Epidermal melanocyte (primary cell): ENCODE data around the gene SLC29A1.
A peak's percentile ranks its signal among the peaks of the same experiment; 100 is the strongest.
"Not testable (repeated sequence)": the region's sequence is repeated elsewhere in the genome, so short reads cannot be mapped to it uniquely, and the experiment has no call there.

Source experiments
- DNase-seq: peaks from one replicate; pipeline ENCODE4 v3.0.0; 2011; ENCODE audit warnings: low spot score; ENCODE audit not compliant: insufficient read length

Gene SLC29A1

GRCh38 chr6:44223319-44224028, at the start of gene SLC29A1:
TSS of gene SLC29A1 (plus strand) at chr6:44223595. CDS start at chr6:44227314, 3,719 bp downstream.
- DNase-seq = peak; percentile 87

GRCh38 chr6:44176130-44176761, 47.1 kb upstream of the SLC29A1 start:
- no peak for DNase-seq

DNA sequence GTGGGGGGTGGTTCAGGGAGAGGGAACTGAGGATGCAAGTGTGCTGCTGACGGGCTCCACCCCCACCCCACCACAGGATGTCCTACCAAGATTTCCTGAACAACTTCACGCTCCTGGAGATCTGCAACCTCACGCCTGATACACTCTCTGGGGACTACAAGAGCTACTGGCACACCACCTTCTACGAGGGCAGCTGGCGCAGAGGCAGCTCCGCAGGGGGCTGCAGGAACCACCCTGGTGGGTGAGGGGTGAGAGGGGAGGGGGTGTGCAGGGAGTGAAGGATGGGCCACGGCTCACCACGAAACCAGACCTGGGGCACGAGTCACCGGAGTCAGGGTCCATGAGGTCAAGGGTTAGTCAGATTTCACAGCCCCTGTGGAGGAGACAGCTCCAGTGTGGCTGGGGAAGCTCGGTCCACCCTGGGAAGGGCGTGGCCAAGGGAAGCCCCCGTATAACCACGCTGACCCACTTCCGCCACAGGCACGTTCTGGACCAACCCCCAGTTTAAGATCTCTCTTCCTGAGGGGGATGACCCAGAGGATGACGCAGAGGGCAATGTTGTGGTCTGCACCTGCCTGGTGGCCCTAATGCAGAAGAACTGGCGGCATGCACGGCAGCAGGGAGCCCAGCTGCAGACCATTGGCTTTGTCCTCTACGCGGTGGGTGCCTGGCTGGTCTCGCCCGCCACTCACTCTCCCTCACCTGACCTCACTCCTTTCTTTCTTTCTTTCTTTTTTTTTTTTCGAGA, 46.5 kb upstream of the SLC29A1 start:
- DNase-seq = peak; percentile 3

- peak; percentile 3 for DNase-seq
Observed at GRCh38 chr6:44177691-44178423, 45.5 kb upstream of the SLC29A1 start.

- peak; percentile 18 for DNase-seq
Observed at GRCh38 chr6:44178424-44179071, 44.8 kb upstream of the SLC29A1 start.

- no peak for DNase-seq
Observed at GRCh38 chr6:44179072-44179536, 44.3 kb upstream of the SLC29A1 start.

DNA sequence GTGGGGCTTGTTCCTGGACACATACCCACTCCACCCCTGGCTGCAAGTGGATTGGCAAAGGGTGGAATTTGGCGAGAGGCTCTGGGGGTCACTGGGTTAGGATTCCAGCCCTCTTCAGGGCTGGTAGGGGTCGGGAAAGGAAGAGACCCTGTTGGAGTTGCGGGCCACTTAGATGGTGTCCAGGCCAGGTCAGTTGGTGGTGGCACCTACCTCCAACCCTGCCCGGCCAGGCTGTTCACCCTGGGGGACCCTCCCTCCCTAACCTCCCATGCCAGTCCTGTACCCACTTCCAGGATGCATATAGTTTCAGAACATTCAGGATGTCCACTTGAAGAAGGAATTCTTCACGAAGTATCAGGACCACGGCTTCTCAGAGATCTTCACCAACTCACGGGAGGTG, 43.7 kb upstream of the SLC29A1 start:
- no peak for DNase-seq

DNA sequence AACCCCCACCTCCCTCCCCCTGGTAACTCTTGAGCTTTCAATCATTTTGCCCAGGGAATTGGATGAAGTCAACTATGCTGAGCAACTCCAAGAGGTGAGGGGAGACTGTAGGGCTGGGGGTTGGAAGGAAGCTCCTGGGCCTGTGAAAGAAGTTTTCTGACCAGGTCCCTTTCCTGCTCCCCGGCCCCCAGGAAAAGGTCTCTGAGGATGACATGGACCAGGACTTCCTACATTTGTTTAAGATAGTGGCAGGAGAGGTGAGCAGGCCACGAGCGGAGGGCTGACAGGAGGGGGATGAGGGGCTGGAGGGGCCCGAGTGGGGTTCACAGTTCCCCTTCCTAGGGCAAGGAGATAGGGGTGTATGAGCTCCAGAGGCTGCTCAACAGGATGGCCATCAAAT, 43.0 kb upstream of the SLC29A1 start:
- DNase-seq = no peak

DNA sequence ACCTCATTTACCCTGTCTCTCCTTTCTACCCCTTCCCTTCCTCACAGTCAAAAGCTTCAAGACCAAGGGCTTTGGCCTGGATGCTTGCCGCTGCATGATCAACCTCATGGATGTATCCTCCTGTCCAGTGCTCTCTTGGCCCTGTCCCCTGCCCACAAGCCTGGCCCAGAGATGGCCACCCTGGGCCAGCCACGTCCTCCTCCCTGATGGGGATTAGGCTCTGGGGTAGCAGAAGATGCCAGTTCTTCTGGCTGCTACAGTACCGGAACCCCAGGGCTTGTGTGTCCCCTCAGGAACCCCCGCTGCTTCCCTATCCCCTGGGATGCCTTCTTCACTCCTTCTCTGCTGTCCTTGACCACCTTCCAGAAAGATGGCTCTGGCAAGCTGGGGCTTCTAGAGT, 42.5 kb upstream of the SLC29A1 start:
- no peak for DNase-seq

GRCh38 chr6:44181784-44182183, 41.6 kb upstream of the SLC29A1 start:
- not testable (repeated sequence) for DNase-seq

- DNase-seq = no peak
Observed at GRCh38 chr6:44182911-44183390, 40.4 kb upstream of the SLC29A1 start.

GRCh38 chr6:44183783-44184182, 39.6 kb upstream of the SLC29A1 start:
- no peak for DNase-seq

- DNase-seq = not testable (repeated sequence)
Observed at GRCh38 chr6:44185356-44185755, 38.0 kb upstream of the SLC29A1 start.

DNA sequence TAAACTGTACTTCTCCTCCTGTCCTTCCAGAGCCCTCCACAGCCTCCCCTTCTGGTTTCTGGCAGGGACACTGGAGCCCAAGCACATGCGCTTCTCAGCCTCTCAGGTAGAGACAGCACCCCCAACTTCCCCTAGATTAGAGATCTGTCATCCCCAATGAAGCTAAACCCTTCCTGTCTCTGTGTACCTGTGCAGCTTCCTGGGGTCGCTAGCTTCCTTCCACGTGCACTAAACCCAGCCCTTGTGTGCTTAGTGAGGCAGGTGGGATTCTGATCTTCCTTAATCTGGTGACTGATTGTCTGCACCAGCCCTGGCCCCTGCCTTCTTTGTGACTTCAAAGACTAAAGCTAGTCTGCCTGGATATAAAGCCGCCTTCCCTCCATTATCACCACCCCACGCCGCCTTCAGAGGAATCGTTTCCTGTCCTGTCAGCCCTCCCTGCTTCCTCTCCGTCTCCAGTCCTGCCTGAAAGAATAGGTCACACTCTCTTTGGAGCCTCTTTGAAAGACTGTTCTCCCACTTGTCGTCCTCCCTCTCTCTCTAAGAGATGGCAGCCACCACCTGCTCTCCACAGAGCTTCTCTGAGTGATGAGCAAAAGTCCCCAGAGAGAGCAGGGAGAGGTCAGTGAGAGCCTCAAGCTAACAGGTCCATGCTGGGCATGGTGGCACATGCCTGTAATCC, 37.3 kb upstream of the SLC29A1 start:
- no peak for DNase-seq

- no peak for DNase-seq
Observed at GRCh38 chr6:44186635-44187025, 36.8 kb upstream of the SLC29A1 start.

- DNase-seq = no peak
Observed at GRCh38 chr6:44188819-44189218, 34.6 kb upstream of the SLC29A1 start.

GRCh38 chr6:44189257-44189656, 34.1 kb upstream of the SLC29A1 start:
- no peak for DNase-seq

GRCh38 chr6:44190715-44191114, 32.7 kb upstream of the SLC29A1 start:
- no peak for DNase-seq

GRCh38 chr6:44192428-44193041, 30.9 kb upstream of the SLC29A1 start:
- DNase-seq = no peak
